GM19043 (cell line): ENCODE results near the gene C1QTNF4.
"Not testable (repeated sequence)": the region's sequence is repeated elsewhere in the genome, so short reads cannot be mapped to it uniquely, and the experiment has no call there.

Experiments
- ATAC-seq: cut with Tn5 transposase; IDR thresholded peaks from one replicate; pipeline ENCODE4 v1.9.1; 2021; ENCODE audit warnings: low read depth; ENCODE audit not compliant: unreplicated experiment

Gene C1QTNF4

DNA sequence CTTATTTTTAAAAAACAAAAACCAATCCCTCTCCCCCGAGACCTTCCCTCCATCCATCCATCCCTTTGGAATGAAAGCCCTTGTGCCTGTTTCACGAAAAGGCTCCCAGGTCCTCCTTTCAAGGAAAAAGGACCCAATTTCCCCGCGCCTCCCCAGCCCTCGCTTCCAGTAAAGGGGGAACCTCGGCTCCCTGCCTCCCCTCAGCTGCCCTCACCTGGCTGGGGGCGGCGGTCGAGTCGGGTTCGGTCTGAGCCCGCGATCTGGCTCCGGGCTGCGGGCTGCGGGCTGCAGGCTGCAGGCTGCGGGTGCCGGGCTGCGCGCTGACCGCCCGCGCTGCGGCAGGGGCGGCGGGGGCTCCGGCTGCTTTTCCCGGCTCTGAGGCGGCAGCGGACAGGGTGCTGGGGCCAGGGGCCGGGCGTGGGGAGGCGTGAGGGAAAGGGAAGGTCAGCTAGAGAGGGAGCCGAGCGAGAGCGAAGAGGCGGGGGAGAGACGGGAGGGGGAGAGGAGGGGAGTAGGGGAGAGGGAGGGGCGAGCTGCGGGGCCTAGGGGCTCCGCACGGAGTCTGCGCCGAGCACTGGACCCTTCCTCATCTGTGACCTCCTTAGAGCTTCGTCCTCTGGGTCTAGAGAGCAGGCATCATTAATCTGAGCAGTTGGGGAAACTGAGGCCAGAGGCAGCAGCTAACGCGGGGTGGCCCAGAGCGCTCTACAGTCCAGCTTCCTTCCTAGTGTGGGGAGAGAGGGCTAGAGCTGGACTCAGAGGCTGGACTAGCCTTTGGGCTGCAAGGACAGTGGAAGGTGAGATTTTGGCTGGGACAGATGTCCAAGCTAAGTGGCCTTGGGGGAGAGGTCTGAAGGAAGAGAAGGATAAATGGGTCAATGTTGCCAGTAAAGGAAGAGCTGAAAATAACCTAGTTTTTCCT is at the start of gene C1QTNF4:
Gene C1QTNF4 (minus strand): TSS at position 478 of the 922 bp plus-strand sequence. CDS start 3,601 bp downstream, outside the sequence.
- no peak for ATAC-seq

DNA sequence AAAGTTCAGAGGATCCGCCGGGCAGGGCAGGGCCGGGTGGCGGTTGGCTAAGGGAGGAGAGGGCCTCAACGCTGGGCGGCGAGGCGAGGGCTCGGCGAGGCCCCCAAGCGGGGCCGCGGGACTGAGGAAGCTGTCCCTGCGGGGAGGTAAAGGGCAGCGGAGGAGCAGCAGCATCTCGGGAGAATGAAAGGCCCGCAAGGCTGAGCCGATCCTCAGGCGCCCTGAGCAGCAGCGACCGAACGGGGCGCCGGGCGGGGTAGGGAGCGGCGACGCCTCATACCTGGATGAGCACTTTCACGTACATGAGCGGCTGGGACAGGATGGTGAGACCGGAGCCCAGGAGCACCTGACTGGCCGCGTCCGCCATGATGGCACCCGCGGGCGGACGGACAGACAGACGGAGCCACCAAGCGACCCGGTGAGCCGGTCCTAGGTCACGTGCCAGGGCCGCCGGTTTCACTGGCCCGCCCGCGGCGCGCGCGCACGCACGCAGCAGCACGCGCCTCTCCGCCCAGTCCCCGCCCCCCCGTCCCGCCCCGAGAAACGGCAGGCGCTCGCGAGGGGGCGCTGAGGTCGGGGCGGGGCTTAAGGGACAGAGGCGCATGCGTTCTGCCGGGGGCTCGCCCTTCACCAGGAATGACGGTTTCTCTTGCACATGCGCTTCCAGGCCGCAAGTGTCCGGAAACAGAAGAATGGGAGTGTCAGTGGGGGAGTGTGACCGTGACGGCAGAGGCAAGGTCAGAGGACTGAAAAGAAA is 48.1 kb upstream of the C1QTNF4 start, which contains the start of gene MTCH2:
Gene MTCH2 (minus strand): TSS at position 461 of the 757 bp plus-strand sequence. CDS start 94 bp downstream, at position 367.
- peak; percentile 88 for ATAC-seq

DNA sequence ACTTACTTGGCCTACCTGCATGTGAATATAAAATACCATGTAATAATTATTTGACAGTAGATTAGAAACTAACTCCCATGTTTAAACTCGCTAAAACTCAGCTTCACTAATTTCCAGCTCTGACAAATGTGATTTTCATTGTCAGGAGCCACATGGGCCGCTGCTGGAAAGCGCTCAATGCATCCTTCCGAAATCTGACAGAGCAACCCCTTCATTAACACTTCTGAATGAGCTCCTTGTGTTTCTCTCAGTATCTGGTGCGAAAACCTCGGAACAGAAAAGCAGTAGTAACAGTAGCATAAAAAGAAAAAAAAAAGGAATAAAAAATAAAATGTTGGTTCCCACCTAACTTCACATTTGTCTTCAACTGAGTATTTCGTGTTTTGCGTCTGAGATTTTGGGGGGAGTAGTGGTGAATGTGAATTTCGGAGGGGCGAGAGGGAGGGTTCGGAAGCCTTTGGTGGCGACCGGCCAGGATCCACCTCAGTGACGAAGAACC is 47.4 kb upstream of the C1QTNF4 start:
- ATAC-seq: no peak

DNA sequence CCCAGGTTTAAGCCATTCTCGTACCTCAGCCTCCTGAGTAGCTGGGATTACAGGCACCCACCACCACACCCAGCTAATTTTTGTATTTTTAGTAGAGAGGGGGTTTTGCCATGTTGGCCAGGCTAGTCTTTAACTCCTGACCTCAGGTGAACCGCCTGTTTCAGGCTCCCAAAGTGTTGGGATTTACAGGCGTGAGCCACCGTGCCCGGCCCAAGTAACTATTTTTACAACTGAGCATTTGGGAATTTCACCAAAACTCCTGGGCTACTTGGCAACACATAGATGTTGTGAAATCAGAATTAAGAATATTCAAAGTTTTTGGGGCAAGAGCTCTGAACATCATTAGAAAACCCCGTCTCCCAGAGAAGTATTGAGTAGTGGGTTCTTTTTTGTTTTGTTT is 46.3 kb upstream of the C1QTNF4 start:
- not testable (repeated sequence) for ATAC-seq

DNA sequence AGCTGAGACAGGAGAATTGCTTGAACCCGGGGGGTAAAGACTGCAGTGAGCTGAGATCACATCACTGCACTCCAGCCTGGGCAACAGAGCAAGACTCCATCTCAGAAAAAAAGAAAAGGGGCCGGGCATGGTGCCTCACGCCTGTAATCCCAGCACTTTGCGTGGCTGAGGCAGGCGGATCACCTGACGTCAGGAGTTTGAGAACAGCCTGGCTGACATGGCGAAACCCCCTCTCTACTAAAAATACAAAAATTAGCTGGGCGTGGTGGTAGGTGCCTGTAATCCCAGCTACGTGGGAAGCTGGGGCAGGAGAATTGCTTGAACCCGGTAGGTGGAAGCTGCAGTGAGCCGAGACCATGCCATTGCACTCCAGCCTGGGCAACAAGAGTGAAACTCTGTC is 42.1 kb upstream of the C1QTNF4 start:
- ATAC-seq: not testable (repeated sequence)

DNA sequence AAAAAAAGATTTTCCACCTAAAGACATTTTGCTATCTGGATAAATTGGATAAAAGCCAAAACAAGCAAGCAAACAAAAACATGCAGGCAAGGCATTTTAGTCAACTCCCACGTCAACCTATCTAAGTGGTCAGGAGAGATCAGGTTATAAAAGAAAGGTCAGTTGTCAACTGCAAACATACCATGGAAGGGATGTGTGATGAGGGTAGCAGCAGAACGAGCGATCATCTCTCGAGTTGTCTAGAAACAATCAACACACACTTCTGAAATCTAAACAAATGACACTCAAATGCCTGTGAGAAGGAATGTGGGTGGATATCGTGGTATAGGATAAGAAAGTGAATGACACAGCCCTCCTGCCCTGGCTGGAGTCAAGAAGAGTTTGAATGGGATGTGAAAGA is 37.3 kb upstream of the C1QTNF4 start:
- ATAC-seq: no peak

DNA sequence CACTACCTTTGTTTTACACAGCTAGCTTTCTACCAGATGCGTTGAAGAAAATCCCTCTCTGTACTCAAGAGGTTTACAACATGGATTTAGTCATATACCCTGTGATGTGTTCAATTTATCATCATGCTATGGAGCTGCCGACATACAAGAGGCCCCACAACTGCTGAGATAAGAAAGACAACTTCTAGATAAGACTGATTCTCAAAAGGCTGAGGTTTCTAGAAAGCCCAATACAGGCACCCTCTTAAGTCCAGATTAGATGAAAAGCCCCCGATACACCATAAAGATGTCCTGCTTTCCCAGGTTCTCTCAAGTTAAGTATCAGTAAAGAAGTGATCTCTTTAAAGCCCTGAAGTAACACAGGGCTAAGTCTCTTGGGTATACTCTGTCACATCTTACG is 33.8 kb upstream of the C1QTNF4 start:
- ATAC-seq: no peak

DNA sequence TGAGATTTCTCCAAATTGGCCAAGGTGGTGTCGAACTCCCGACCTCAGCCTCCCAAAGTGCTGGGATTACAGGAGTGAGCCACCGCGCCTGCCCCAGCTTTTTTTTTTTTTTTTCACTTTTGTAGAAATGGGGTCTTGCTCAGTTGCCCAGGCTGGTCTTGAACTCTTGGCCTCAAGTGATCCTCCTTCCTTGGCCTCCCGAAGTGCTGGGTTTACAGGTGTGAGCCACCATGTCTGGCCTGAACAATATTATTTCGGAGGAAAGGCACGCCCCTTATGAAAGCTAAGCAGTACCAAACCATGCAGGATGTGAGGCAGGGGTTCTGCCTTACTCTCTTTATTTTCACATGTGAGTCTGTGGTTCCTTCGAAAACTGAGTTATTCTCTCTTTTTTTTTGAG is 32.0 kb upstream of the C1QTNF4 start:
- ATAC-seq: no peak

DNA sequence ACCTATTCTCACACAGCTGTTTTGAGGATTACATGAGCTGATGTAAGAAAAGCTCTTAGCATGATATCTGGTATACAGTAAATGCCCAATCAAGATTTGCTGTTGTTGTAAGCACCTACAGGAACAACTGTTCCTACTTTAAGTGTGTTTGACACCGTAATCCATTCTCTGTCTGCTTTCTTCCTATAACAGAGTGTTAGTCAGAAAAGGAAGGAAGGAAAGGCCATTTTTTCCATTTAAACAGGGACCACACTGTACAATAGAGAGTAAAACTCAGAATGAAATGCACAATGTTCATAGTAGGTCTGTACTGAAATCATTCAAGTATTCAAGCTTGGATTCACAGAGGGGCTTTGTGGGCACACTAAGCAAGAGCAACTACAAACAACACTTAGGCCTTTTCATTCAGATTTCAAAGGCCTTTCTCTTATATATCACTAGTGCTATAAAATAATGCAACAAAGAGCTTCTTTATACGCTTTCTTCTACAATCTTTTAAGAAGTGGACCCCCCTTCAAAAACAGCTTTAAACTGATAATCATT is 26.7 kb upstream of the C1QTNF4 start:
- no peak for ATAC-seq

DNA sequence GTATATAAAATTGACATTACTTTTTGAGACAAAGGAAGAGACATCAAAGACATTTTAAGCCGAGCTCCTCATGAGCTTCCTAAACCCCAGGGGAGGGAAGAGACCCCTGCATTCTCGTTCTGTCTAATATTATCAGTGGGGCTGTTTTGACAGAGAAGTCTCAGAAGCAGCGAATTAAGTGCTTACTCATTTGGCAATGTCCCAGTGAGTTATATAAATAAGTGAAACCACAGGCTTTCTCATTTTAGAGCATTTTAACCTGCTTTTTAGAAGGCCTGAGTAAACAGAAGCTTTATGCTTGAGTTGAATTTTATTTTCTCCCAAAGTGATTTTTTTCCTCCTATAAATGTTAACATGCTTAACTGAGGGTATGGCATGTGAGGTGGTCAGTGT is 23.2 kb upstream of the C1QTNF4 start:
- ATAC-seq: no peak

DNA sequence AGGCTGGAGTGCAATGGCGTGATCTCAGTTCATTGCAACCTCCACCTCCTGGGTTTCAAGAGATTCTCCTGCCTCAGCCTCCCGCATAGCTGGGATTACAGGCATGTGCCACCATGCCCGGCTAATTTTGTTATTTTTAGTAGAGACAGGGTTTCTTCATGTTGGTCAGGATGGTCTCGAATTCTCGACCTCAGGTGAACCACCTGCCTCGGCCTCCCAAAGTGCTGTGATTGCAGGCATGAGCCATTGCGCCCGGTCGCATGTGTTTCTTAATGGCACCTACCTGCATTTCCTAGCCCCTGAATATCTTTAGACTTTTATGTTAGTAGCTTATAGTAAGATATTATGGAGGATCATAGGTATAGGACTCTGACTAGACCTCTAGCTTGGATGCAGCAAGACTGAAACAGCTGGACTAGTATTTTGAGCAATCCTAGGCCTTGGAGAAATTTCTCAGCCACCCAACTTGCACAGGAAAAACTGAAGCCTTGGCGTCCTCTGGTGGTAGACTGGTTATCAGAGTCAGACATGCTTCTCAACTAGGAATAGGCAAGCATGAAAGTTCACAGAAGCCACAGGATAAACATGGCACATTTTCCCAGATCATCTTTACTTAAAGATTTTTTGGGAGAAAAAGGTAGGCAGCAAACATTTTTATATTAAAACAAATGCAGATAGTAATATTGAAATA is 22.7 kb upstream of the C1QTNF4 start:
- no peak for ATAC-seq

DNA sequence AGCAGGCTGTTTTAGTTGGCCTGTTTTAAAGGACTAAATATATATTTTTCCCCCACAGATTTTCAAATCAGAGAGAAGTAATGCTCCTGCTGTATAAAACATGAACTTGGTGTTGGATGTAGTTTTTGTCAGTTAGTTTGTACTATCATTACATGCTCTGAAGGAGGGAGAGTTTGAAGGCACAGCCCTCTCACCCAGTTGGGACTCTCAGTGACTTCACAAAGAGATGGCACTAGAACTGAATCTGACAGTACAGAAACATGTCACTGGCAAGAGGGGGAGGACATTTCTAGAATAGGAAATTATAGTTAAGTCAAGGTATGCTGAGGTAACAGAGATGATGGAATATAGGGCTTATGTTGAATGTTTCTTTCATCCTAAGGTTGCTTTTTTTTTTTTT is 21.0 kb upstream of the C1QTNF4 start:
- no peak for ATAC-seq

DNA sequence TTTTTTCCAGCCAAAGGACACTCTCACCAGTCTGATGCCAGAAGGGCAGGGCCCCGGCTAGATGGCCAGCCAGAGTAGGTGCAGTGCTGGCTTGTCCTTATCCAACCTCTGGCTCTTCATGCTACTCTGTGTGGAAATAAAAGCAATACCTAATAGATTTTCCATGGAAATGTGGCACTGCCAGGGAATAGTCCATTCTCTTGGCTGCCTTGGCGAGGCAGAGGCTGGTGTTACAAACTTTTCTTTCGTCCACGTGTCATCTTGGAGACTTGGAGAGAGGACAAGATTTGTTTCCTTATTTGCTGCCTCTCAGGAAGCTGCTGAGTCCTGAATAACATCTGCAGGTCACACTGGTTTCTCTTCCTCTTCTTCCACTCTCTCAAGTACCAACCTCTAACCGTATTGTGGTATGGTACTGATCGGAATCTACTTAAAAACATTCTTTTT is 17.2 kb upstream of the C1QTNF4 start:
- peak; percentile 89 for ATAC-seq

DNA sequence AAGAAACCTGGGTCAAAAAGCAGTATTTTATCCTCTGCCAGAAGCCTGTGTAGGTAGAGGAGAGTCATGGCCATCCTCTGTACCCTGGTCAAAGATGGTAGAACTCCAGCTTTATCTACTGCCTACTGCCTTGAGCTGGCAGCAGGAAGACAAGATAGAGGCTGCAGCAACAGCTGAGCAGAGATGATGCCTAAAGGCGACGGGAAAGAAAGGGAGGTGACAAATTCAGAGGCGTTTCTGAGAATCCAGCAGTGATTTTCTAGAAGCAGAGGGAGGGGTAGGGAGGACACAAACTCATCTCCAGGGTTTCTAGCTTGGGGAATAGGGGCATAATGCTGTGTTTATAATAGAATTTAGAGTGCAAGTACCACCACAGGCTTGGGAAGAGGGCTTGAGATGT is 15.5 kb upstream of the C1QTNF4 start:
- no peak for ATAC-seq

DNA sequence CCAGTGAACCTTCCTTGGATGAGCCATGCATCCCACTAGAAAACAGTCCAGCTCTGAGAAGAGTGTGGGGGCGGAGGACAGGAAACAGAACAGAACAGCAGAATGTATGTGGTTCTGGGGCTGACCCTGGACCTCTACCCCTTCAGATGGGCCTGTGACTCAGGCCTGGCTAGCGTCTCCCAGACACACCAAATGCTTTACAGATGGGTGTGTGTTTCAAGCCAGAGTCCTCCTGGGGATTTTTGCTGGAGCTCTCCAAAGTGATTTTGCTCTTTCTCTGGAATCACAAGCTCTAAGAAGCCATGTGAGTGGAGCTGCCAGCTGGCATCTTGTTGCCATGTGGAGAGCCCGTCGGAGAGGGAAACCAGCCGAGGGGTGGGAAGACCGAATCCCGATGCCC is 13.2 kb upstream of the C1QTNF4 start:
- no peak for ATAC-seq

DNA sequence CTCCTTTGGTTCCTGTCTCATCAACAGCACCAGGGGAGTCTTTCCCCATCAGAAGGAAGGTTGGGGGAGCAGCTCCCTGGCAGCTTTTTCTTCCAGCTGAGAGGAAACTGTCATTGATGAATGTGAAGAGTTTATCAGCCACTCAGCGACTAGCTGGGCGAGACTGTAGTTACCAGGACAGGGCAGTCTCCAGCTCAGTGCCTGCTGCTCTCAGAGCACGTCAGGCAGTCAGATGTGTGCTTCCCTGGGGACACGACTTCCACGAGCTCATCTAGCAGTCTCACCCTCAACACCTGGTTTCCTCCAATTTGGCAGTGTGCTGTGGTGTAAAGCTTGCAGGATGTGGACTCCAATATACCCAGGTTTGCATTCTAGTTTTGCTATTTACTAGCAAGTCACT is 12.5 kb upstream of the C1QTNF4 start:
- no peak for ATAC-seq

DNA sequence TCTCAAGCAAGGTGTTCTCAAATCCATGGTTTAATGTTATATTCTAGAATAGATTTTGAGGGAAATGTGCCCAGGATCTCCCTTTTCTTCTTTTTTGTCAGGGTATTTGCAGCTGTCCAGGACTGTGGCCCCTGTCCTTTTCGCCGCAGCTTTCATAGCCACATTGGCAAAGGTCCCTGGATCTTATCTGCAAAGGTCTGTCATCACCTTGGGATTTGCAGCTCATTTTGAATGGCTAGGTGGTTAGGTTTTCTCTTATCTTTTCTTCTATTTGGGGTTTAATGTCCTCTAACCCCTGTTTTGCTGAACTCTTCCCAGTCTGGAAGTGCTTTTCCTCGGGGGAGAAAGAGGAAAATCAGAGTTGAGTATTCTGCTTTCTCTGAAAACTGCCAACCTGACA is 11.7 kb upstream of the C1QTNF4 start:
- no peak for ATAC-seq

DNA sequence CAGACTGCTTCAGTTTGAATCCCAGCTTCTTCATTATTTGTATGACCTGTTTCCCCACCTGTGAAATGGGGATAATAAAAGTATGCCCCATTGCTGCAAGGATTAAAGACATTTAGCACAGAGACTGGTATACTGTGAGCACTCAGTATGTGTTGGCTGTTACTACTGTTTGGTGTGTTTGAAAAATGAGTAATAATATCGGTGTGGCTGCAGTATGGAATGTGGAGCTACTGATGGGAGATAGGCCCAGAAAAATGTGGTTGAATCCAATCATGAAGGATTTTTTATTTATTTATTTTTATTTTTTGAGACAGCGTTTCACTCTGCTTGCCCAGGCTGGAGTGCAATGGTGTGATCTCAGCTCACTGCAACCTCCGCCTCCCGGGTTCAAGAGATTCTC is 9.1 kb upstream of the C1QTNF4 start:
- ATAC-seq: no peak

DNA sequence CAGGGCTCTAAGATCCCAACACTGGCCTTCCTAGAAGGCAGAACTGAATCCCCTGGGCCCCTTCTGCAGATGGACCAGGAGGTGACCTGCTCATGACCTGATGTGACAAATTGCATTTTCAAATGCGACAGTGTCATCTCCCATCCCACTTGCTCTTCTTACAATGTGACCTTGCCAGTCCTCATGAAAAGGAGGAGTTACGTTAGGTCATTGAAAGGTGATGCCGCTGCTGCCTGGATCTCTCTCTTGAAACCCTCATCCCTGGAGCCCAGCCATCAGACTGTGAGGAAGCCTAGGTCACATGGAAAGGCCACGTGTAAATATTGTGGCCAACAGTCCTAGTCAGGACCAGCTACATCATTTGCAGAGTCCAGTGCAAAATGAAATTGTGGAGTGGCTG is 5.7 kb upstream of the C1QTNF4 start:
- ATAC-seq: no peak

DNA sequence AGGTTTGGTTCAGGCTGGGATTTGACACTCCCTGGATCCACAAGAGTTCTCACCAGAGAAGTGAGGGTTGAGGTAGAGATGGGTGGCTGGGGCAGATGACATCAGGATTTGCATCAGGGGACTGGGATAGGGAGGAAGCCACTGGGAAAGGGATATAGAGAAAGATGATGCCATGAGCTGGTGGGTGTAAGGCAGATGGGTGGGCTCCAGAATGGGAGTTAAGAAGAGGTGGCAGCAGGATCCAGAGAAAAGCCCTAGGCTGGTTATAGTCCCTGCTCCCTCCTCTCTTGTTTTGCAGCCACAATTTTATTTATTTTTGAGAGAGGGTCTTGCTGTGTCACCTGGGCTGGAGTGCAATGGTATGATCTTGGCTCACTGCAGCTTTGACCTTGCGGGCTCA is 1.8 kb upstream of the C1QTNF4 start:
- no peak for ATAC-seq
